A673 (cell line): ENCODE data around the gene KLRG1.

Source experiments
- CTCF ChIP-seq: fragments of 300-800, 200-600 bp; sonication (generic); conservative IDR thresholded peaks from 2 replicates; pipeline ENCODE4 v1.5.1; 2017; ENCODE audit warnings: low read depth, mild to moderate bottlenecking, antibody characterized with exemption, low read length, moderate library complexity, mixed read lengths
- EZH2 ChIP-seq: fragments of 200-600 bp; sonication (generic); IDR thresholded peaks from 2 replicates; pipeline ENCODE4 v1.6.1; 2017; ENCODE audit warnings: borderline replicate concordance, low read depth, mild to moderate bottlenecking, mixed read lengths, antibody characterized with exemption, low read length; ENCODE audit not compliant: poor library complexity, severe bottlenecking

DNA sequence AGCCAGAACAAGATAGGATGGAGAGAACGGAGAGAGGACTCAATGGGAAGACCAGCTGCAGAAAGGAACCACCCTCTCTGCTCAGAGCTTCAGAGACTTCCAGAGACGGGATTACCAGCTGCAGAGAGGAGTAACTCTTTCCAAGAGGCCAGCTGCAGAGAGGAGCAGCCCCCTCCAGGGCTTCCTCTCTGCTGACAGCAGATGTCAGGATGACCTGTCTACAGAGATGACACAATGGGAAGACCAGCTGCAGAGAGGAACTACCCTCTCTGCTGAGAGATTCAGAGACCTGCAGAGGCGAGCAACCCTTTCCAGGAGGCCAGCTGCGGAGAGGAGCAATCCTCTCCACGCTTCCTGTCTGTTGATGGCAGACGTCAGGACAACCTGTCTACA, 61.8 kb downstream of the KLRG1 start:
- no peak for TF ChIP-seq CTCF
- TF ChIP-seq EZH2 = no peak
